ENCODE results near the gene NDUFA5.

The NDUFA5 gene

DNA sequence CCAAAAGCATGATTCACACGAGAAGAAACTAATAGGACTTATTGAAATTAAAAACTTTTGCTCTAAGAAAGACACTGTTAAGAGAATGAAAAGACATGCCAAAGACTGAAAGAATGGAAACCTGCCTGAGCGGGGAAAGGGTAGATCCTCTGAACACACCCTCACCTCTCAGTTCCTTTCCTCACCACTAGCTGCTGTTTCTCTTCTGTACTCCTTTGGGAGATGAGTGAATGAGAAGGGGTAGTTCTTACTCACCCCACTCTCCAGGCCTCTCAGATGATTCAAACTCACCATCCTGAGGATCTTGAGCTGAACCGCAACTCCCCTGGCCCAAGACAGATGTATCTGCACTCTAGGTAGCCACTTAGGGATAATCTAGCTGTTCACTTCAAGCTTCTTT is 65.1 kb downstream of the NDUFA5 start:
- DNase-seq (ENCODE audit: low read depth), result no peak
- TF ChIP-seq, protein P1, sequence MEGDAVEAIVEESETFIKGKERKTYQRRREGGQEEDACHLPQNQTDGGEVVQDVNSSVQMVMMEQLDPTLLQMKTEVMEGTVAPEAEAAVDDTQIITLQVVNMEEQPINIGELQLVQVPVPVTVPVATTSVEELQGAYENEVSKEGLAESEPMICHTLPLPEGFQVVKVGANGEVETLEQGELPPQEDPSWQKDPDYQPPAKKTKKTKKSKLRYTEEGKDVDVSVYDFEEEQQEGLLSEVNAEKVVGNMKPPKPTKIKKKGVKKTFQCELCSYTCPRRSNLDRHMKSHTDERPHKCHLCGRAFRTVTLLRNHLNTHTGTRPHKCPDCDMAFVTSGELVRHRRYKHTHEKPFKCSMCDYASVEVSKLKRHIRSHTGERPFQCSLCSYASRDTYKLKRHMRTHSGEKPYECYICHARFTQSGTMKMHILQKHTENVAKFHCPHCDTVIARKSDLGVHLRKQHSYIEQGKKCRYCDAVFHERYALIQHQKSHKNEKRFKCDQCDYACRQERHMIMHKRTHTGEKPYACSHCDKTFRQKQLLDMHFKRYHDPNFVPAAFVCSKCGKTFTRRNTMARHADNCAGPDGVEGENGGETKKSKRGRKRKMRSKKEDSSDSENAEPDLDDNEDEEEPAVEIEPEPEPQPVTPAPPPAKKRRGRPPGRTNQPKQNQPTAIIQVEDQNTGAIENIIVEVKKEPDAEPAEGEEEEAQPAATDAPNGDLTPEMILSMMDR (conservative IDR thresholded peaks at IDR 0.05; ENCODE audit: low read depth, low read length), result no peak
- no peak overlapping the region for H3K4me3 ChIP-seq (ENCODE audit: low read length)
